ENCODE measurements around the gene TMEM86A. TPM values are rescaled to one million over a fixed set of nuclear protein-coding genes. Genes with fewer than 3 reads are reported as not detected.
A peak's percentile ranks its signal among the peaks of the same experiment; 100 is the strongest.

The TMEM86A gene
- total and polyA plus RNA-seq, 2 of the 8 experiments (the other 6 are each of a cell fraction or from before 2014, with no cell fraction given): 1.5 to 1.7 TPM

DNA sequence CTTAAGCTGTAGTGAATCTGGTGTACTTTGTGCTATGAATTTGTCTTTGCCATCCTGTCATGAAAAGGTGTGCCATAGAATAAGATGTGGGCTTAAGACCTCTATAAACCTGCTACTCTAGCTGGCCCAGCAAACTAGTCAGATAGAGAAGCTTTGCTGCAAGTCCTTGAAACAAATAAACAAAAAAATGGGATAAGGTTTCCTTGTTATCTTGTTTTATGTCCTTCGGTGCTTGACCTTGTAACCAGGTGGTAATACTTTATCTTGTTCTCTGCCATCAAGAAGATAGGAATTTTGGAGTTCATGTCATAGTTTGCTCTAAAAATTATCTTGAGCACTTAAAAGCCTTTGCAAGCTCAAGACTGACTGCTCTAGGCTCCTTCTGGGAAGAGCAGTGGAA lies 14.3 kb upstream of the TMEM86A start:
- Histone ChIP-seq H2AFZ (ENCODE audit: low read length) (peak overlapping the region; percentile 51; the same call in 1 of the 2 replicates), H3K9ac (replicated peaks in 1 of 4; ENCODE audit: extremely low read depth in 1 of 4, low read depth in 3 of 4, low read length in 3 of 4) (no peak overlapping the region), H4K5ac (ENCODE audit: insufficient read length, low read depth, low read length) (no peak overlapping the region), H3K27ac (ENCODE audit: low read depth, low read length) (no peak overlapping the region), H3K4ac (replicated peaks; ENCODE audit: insufficient read length, low read depth, low read length) (no peak overlapping the region), H4K20me1 (replicated peaks in 1 of 2; ENCODE audit: control insufficient read depth in 1 of 2, insufficient read depth in 2 of 2, low read length in 2 of 2) (no peaks in the 10 kb centered on the region), H3K4me3 (ENCODE audit: extremely low read depth in 1 of 4, insufficient read depth in 2 of 4, low read depth in 3 of 4, low read length in 4 of 4) (no peak overlapping the region), H3K79me1 (ENCODE audit: low read depth, low read length) (no peaks in the 10 kb centered on the region), H3K23me2 (ENCODE audit: low read depth, low read length) (no peaks in the 10 kb centered on the region), H3K4me2 (ENCODE audit: insufficient read depth in 1 of 2, low read depth in 2 of 2, low read length in 2 of 2) (no peak overlapping the region), H3K9me3 (ENCODE audit: insufficient read depth in 2 of 2, low read depth in 1 of 2, low read length in 1 of 2) (no peaks in the 10 kb centered on the region), H3K79me2 (ENCODE audit: control insufficient read depth in 1 of 2, insufficient read depth in 2 of 2, low read length in 2 of 2) (no peaks in the 10 kb centered on the region), H3K14ac (ENCODE audit: insufficient read length) (no peak overlapping the region), H3K23ac (ENCODE audit: insufficient read length) (no peak overlapping the region), H2BK12ac (ENCODE audit: low read depth, low read length) (no peak overlapping the region), H3K4me1 (replicated peaks in 1 of 4; ENCODE audit: control insufficient read depth in 3 of 4, insufficient read depth in 4 of 4, low read length in 3 of 4) (no peaks in the 10 kb centered on the region), H2BK15ac (ENCODE audit: low read length) (no peak overlapping the region), H2BK120ac (replicated peaks; ENCODE audit: low read depth, low read length) (no peak overlapping the region), H3K27me3 (replicated peaks in 1 of 4; ENCODE audit: control insufficient read depth in 3 of 4, extremely low read depth in 1 of 4, insufficient read depth in 3 of 4, low read length in 3 of 4) (no peaks in the 10 kb centered on the region), H3K18ac (ENCODE audit: extremely low read depth, low read length) (no peak overlapping the region), H4K91ac (replicated peaks; ENCODE audit: insufficient read length, low read length) (no peak overlapping the region), H2AK5ac (ENCODE audit: low read depth, low read length) (no peak overlapping the region), H2BK5ac (ENCODE audit: low read depth, low read length) (no peak overlapping the region), H4K8ac (ENCODE audit: extremely low read depth, insufficient read depth, low read length) (no peak overlapping the region), H3K36me3 (ENCODE audit: control insufficient read depth in 2 of 4, insufficient read depth in 4 of 4, low read length in 3 of 4) (no peaks in the 10 kb centered on the region), H3K56ac (replicated peaks; ENCODE audit: insufficient read length, low read depth, low read length) (no peak overlapping the region), H2BK20ac (ENCODE audit: low read length) (no peak overlapping the region)
- ChIA-PET POLR2A (ENCODE audit: partially characterized antibody) (no interaction called here), CTCF (ENCODE audit: partially characterized antibody) (interaction anchor here (0.7 to 2.0 kb wide), 5 partner anchors 32 to 106 kb away, joined by 3 to 7 read pairs (median 5); no protein-coding TSS in a partner anchor)
- FAIRE-seq (no peak), DNase-seq (ENCODE audit: low read depth in 1 of 2, low spot score in 2 of 2) (no peak)
- whole genome bisulfite sequencing, 2 experiments (ENCODE audit: extremely low coverage in 1 of 2, insufficient coverage in 1 of 2, insufficient read length in 1 of 2, insufficient replicate concordance in 2 of 2, low coverage in 1 of 2, low lambda C conversion rate in 2 of 2, missing lambda C conversion rate in 1 of 2): 85% methylated on average over 1 of the region's 1 CpG; no CpG with 5 or more reads in 1 of the 2 experiments
- TF ChIP-seq SP2 (IDR thresholded peaks at IDR 0.05; ENCODE audit: low read length) (no peak), EZH2 (IDR thresholded peaks at IDR 0.05; ENCODE audit: low read depth, low read length, severe bottlenecking) (no peak), RBBP5 (IDR thresholded peaks at IDR 0.05; ENCODE audit: borderline replicate concordance, low read depth, low read length) (no peak), KDM1A (IDR thresholded peaks at IDR 0.05; ENCODE audit: borderline replicate concordance, low read length) (no peak), CBX5 (IDR thresholded peaks at IDR 0.05; ENCODE audit: low read depth, low read length) (no peak), SRF (IDR thresholded peaks at IDR 0.05; ENCODE audit: low read depth, low read length) (no peak), MAFK (IDR thresholded peaks at IDR 0.05; ENCODE audit: low read depth, low read length) (no peak), BRCA1 (IDR thresholded peaks at IDR 0.05; ENCODE audit: low read depth, low read length) (no peak), RNF2 (IDR thresholded peaks at IDR 0.05; ENCODE audit: borderline replicate concordance, low read depth, low read length, missing control alignments, poor library complexity, severe bottlenecking) (no peak), HDAC2 (IDR thresholded peaks at IDR 0.05; ENCODE audit: borderline replicate concordance in 1 of 2, low read depth in 2 of 2, low read length in 2 of 2) (no peak)
- TF ChIP-seq, protein P1, sequence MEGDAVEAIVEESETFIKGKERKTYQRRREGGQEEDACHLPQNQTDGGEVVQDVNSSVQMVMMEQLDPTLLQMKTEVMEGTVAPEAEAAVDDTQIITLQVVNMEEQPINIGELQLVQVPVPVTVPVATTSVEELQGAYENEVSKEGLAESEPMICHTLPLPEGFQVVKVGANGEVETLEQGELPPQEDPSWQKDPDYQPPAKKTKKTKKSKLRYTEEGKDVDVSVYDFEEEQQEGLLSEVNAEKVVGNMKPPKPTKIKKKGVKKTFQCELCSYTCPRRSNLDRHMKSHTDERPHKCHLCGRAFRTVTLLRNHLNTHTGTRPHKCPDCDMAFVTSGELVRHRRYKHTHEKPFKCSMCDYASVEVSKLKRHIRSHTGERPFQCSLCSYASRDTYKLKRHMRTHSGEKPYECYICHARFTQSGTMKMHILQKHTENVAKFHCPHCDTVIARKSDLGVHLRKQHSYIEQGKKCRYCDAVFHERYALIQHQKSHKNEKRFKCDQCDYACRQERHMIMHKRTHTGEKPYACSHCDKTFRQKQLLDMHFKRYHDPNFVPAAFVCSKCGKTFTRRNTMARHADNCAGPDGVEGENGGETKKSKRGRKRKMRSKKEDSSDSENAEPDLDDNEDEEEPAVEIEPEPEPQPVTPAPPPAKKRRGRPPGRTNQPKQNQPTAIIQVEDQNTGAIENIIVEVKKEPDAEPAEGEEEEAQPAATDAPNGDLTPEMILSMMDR (IDR thresholded peaks at IDR 0.05; ENCODE audit: control extremely low read depth in 1 of 3, insufficient read depth in 1 of 3, low read depth in 1 of 3, low read length in 3 of 3): no peak
